ENCODE measurements around the gene KRT1. TPM values are rescaled to one million over a fixed set of nuclear protein-coding genes. Genes with fewer than 3 reads are reported as not detected.

KRT1 gene
- total and polyA plus RNA-seq, 2 donors (not counting 1 experiment from before 2014, with no cell fraction given) = not detected

- POLR2A ChIA-PET = no interaction called here
- H3K4me1 Mint-ChIP-seq = no peaks in the 10 kb centered on the region
- intact Hi-C loops (cut with micrococcal nuclease) = no loop called here
- H3K79me2 ChIP-seq (ENCODE audit: control insufficient read depth, insufficient read depth, low read length) = no peaks in the 10 kb centered on the region
- H2AFZ ChIP-seq (ENCODE audit: insufficient read depth, low read depth, low read length, poor library complexity, severe bottlenecking) = no peak overlapping the region
- no peak overlapping the region for H3K27ac ChIP-seq (ENCODE audit: low read length in 2 of 2)
- peaks cover 0 to 3% (median 0%) of the 10 kb centered on the region in 3 donors for H3K9me3 ChIP-seq (ENCODE audit: control extremely low read depth in 1 of 3, control insufficient read depth in 2 of 3, insufficient read depth in 1 of 3, low read length in 2 of 3)
- no peak overlapping the region for H3K4me3 Mint-ChIP-seq
- H3K36me3 ChIP-seq (replicated peaks in 1 of 2; ENCODE audit: control extremely low read depth in 1 of 2, control insufficient read depth in 1 of 2, extremely low read depth in 1 of 2, insufficient read depth in 2 of 2, low read length in 1 of 2) = no peaks in the 10 kb centered on the region
- no peak overlapping the region for H3K27ac Mint-ChIP-seq
- H3K4me1 ChIP-seq (ENCODE audit: control insufficient read depth in 2 of 2, insufficient read depth in 2 of 2, low read length in 2 of 2) = no peaks in the 10 kb centered on the region
- H4K20me1 ChIP-seq (ENCODE audit: control insufficient read depth, insufficient read depth, low read length, poor library complexity, severe bottlenecking) = no peaks in the 10 kb centered on the region
- peaks cover 2% of the 10 kb centered on the region for H3K9me3 Mint-ChIP-seq (ENCODE audit: insufficient read depth)
- H3K27me3 Mint-ChIP-seq = peaks cover 44% of the 10 kb centered on the region
- no peak overlapping the region for H3K4me3 ChIP-seq (ENCODE audit: control extremely low read depth in 1 of 5, extremely low read depth in 1 of 5, insufficient read depth in 1 of 5, low read depth in 2 of 5, low read length in 4 of 5)
- DNase-seq = no peak
- peaks cover 0 to 28% (median 15%) of the 10 kb centered on the region in 4 experiments for H3K27me3 ChIP-seq (replicated peaks in 1 of 4; ENCODE audit: control extremely low read depth in 1 of 4, control insufficient read depth in 3 of 4, insufficient read depth in 4 of 4, low read length in 3 of 4)
- CTCF ChIA-PET = no interaction called here
- WGBS (ENCODE audit: insufficient coverage) = 88% methylated on average over 14 of the region's 14 CpGs
- no peak for TF ChIP-seq EZH2 (IDR thresholded peaks at IDR 0.05; ENCODE audit: borderline replicate concordance, insufficient read depth, low read depth, low read length, poor library complexity, severe bottlenecking)
- TF ChIP-seq CTCF (IDR thresholded peaks at IDR 0.05) = no peak
- no peak overlapping the region for H3K4me2 ChIP-seq (replicated peaks; ENCODE audit: low read depth, low read length, poor library complexity, severe bottlenecking)
- ATAC-seq (ENCODE audit: low read depth) = no peak
- no peak overlapping the region for H3K9ac ChIP-seq (ENCODE audit: low read length)
These were observed 35.2 kb upstream of the KRT1 start for GRCh38 chr12:52715416-52715815.

- H4K20me1 ChIP-seq (ENCODE audit: control insufficient read depth, insufficient read depth, low read length, poor library complexity, severe bottlenecking) = no peaks in the 10 kb centered on the region
- intact Hi-C loops (cut with micrococcal nuclease) = no loop called here
- no peak overlapping the region for H2AFZ ChIP-seq (ENCODE audit: insufficient read depth, low read depth, low read length, poor library complexity, severe bottlenecking)
- H3K27me3 Mint-ChIP-seq = peaks cover 44% of the 10 kb centered on the region
- no peak for DNase-seq
- TF ChIP-seq EZH2 (IDR thresholded peaks at IDR 0.05; ENCODE audit: borderline replicate concordance, insufficient read depth, low read depth, low read length, poor library complexity, severe bottlenecking) (no peak), CTCF (IDR thresholded peaks at IDR 0.05) (no peak)
- ChIA-PET CTCF (no interaction called here), POLR2A (no interaction called here)
- peaks cover 2% of the 10 kb centered on the region for H3K9me3 Mint-ChIP-seq (ENCODE audit: insufficient read depth)
- H3K79me2 ChIP-seq (ENCODE audit: control insufficient read depth, insufficient read depth, low read length) = no peaks in the 10 kb centered on the region
- H3K4me2 ChIP-seq (replicated peaks; ENCODE audit: low read depth, low read length, poor library complexity, severe bottlenecking) = no peak overlapping the region
- no CpG with 5 or more reads among the region's 4 CpGs for WGBS (ENCODE audit: insufficient coverage)
- H3K4me1 ChIP-seq (ENCODE audit: control insufficient read depth in 2 of 2, insufficient read depth in 2 of 2, low read length in 2 of 2) = no peaks in the 10 kb centered on the region
- H3K4me1 Mint-ChIP-seq = no peaks in the 10 kb centered on the region
- H3K9ac ChIP-seq (ENCODE audit: low read length) = no peak overlapping the region
- H3K27ac Mint-ChIP-seq = no peak overlapping the region
- H3K4me3 ChIP-seq (ENCODE audit: control extremely low read depth in 1 of 5, extremely low read depth in 1 of 5, insufficient read depth in 1 of 5, low read depth in 2 of 5, low read length in 4 of 5) = no peak overlapping the region
- H3K9me3 ChIP-seq (ENCODE audit: control extremely low read depth in 1 of 3, control insufficient read depth in 2 of 3, insufficient read depth in 1 of 3, low read length in 2 of 3) = peaks cover 0 to 3% (median 0%) of the 10 kb centered on the region in 3 donors
- H3K4me3 Mint-ChIP-seq = no peak overlapping the region
- H3K27me3 ChIP-seq (replicated peaks in 1 of 4; ENCODE audit: control extremely low read depth in 1 of 4, control insufficient read depth in 3 of 4, insufficient read depth in 4 of 4, low read length in 3 of 4) = peaks cover 0 to 28% (median 15%) of the 10 kb centered on the region in 4 experiments
- no peak overlapping the region for H3K27ac ChIP-seq (ENCODE audit: low read length in 2 of 2)
- H3K36me3 ChIP-seq (replicated peaks in 1 of 2; ENCODE audit: control extremely low read depth in 1 of 2, control insufficient read depth in 1 of 2, extremely low read depth in 1 of 2, insufficient read depth in 2 of 2, low read length in 1 of 2) = no peaks in the 10 kb centered on the region
- no peak for ATAC-seq (ENCODE audit: low read depth)
These were observed 34.7 kb upstream of the KRT1 start for GRCh38 chr12:52714887-52715281.
